22Rv1 (cell line): Measurements from ENCODE around the gene SLC25A33.

Source experiments
- ZFX ChIP-seq: fragments of 450-650 bp; IDR thresholded peaks from 2 replicates; pipeline ENCODE4 v1.6.1; 2017; ENCODE audit warnings: antibody characterized with exemption, borderline replicate concordance
- TF ChIP-seq, protein P1 (sequence below): fragments of 450-650 bp; IDR thresholded peaks from 2 replicates; pipeline ENCODE4 v1.5.1; 2017; ENCODE audit warnings: mild to moderate bottlenecking

DNA sequence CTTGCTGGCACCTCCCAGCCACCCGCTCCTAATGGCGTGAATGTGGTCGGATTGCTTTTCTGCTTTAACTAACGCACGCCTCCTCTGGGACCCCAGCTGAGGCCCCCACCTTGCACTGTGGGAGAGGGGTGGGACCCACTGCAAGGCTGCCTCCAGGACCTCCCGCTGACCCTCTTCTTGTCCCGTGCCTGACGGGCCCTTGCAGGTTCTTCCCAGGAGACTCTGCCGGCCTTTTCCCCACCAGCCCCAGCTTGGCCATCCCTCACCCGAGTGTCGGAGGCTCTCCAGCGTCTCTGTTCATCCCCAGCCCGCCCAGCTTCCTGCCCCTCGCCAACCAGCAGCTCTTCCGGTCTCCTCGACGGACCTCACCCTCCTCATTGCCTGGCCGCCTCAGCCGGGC is 68.1 kb downstream of the SLC25A33 start:
- TF ChIP-seq, protein P1, sequence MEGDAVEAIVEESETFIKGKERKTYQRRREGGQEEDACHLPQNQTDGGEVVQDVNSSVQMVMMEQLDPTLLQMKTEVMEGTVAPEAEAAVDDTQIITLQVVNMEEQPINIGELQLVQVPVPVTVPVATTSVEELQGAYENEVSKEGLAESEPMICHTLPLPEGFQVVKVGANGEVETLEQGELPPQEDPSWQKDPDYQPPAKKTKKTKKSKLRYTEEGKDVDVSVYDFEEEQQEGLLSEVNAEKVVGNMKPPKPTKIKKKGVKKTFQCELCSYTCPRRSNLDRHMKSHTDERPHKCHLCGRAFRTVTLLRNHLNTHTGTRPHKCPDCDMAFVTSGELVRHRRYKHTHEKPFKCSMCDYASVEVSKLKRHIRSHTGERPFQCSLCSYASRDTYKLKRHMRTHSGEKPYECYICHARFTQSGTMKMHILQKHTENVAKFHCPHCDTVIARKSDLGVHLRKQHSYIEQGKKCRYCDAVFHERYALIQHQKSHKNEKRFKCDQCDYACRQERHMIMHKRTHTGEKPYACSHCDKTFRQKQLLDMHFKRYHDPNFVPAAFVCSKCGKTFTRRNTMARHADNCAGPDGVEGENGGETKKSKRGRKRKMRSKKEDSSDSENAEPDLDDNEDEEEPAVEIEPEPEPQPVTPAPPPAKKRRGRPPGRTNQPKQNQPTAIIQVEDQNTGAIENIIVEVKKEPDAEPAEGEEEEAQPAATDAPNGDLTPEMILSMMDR = no peak
- no peak for TF ChIP-seq ZFX
